HEK293 (cell line): ENCODE results near the gene MRPS27.

Experiments used
- AEBP2 ChIP-seq: fragments of 450-650 bp; formaldehyde crosslinking; IDR thresholded peaks from 2 replicates; pipeline ENCODE4 v1.5.1; 2016; ENCODE audit warnings: missing biosample characterization, missing genetic modification characterization, borderline replicate concordance
- GLI2 ChIP-seq: fragments of 450-650 bp; formaldehyde crosslinking; IDR thresholded peaks from 2 replicates; pipeline ENCODE4; 2017; ENCODE audit warnings: missing biosample characterization, missing genetic modification characterization, low read depth, borderline replicate concordance
- OSR2 ChIP-seq: fragments of 450-650 bp; formaldehyde crosslinking; IDR thresholded peaks from 2 replicates; pipeline ENCODE4 v1.5.1; 2016; ENCODE audit warnings: missing biosample characterization, missing genetic modification characterization
- RBAK ChIP-seq: fragments of 450-650 bp; formaldehyde crosslinking; IDR thresholded peaks from 2 replicates; pipeline ENCODE4 v1.5.1; 2016; ENCODE audit warnings: missing biosample characterization, missing genetic modification characterization
- REST ChIP-seq: fragments of 450-650 bp; formaldehyde crosslinking; IDR thresholded peaks from 2 replicates; pipeline ENCODE4 v1.5.1; 2016; ENCODE audit warnings: missing biosample characterization, missing genetic modification characterization
- SP2 ChIP-seq: fragments of 450-650 bp; formaldehyde crosslinking; IDR thresholded peaks from 2 replicates; pipeline ENCODE4 v1.5.1; 2016; ENCODE audit warnings: missing biosample characterization, missing genetic modification characterization
- WT1 ChIP-seq: fragments of 450-650 bp; formaldehyde crosslinking; IDR thresholded peaks from 2 replicates; pipeline ENCODE4 v1.5.1; 2016; ENCODE audit warnings: missing biosample characterization, missing genetic modification characterization
- YY2 ChIP-seq: fragments of 450-650 bp; formaldehyde crosslinking; IDR thresholded peaks from 2 replicates; pipeline ENCODE4 v1.5.1; 2016; ENCODE audit warnings: missing biosample characterization, missing genetic modification characterization
- ZBTB44 ChIP-seq: fragments of 450-650 bp; IDR thresholded peaks from 2 replicates; pipeline ENCODE4 v1.5.1; 2018; ENCODE audit warnings: missing biosample characterization, mild to moderate bottlenecking, missing genetic modification characterization
- ZBTB49 ChIP-seq: fragments of 450-650 bp; formaldehyde crosslinking; IDR thresholded peaks from 2 replicates; pipeline ENCODE4 v1.5.1; 2016; ENCODE audit warnings: missing biosample characterization, missing genetic modification characterization, low read depth
- ZBTB8A ChIP-seq: fragments of 450-650 bp; formaldehyde crosslinking; IDR thresholded peaks from 2 replicates; pipeline ENCODE4 v1.5.1; 2016; ENCODE audit warnings: missing biosample characterization, missing genetic modification characterization
- ZNF114 ChIP-seq: fragments of 450-650 bp; formaldehyde crosslinking; IDR thresholded peaks from 2 replicates; pipeline ENCODE4 v1.5.0; 2017; ENCODE audit warnings: missing biosample characterization, missing genetic modification characterization
- ZNF19 ChIP-seq: fragments of 450-650 bp; formaldehyde crosslinking; IDR thresholded peaks from 2 replicates; pipeline ENCODE4; 2016; ENCODE audit warnings: missing biosample characterization, missing genetic modification characterization, low read depth
- ZNF335 ChIP-seq: fragments of 450-650 bp; formaldehyde crosslinking; conservative IDR thresholded peaks from 2 replicates; pipeline ENCODE4 v1.5.1; 2016; ENCODE audit warnings: missing biosample characterization, missing genetic modification characterization
- ZNF366 ChIP-seq: fragments of 450-650 bp; formaldehyde crosslinking; conservative IDR thresholded peaks from 2 replicates; pipeline ENCODE4 v1.5.1; 2016; ENCODE audit warnings: missing biosample characterization, missing genetic modification characterization
- ZNF398 ChIP-seq: fragments of 450-650 bp; formaldehyde crosslinking; IDR thresholded peaks from 2 replicates; pipeline ENCODE4 v1.5.1; 2017; ENCODE audit warnings: missing biosample characterization, missing genetic modification characterization
- ZNF48 ChIP-seq: fragments of 450-650 bp; formaldehyde crosslinking; IDR thresholded peaks from 2 replicates; pipeline ENCODE4 v1.5.1; 2016; ENCODE audit warnings: missing biosample characterization, missing genetic modification characterization
- ZNF544 ChIP-seq: fragments of 450-650 bp; formaldehyde crosslinking; IDR thresholded peaks from 2 replicates; pipeline ENCODE4 v1.5.0; 2017; ENCODE audit warnings: missing biosample characterization, missing genetic modification characterization
- ZNF600 ChIP-seq: fragments of 450-650 bp; formaldehyde crosslinking; IDR thresholded peaks from 2 replicates; pipeline ENCODE4 v1.5.1; 2016; ENCODE audit warnings: missing biosample characterization, missing genetic modification characterization
- ZNF610 ChIP-seq: fragments of 450-650 bp; formaldehyde crosslinking; IDR thresholded peaks from 2 replicates; pipeline ENCODE4 v1.5.1; 2016; ENCODE audit warnings: missing biosample characterization, missing genetic modification characterization, borderline replicate concordance
- ZNF768 ChIP-seq: fragments of 450-650 bp; formaldehyde crosslinking; IDR thresholded peaks from 2 replicates; pipeline ENCODE4 v1.5.1; 2018; ENCODE audit warnings: missing biosample characterization, mild to moderate bottlenecking, missing genetic modification characterization
- ZNF843 ChIP-seq: fragments of 450-650 bp; formaldehyde crosslinking; IDR thresholded peaks from 2 replicates; pipeline ENCODE4 v1.5.1; 2016; ENCODE audit warnings: missing biosample characterization, missing genetic modification characterization
- ZSCAN18 ChIP-seq: fragments of 450-650 bp; formaldehyde crosslinking; IDR thresholded peaks from 2 replicates; pipeline ENCODE4 v1.5.1; 2016; ENCODE audit warnings: missing biosample characterization, missing genetic modification characterization
- ZSCAN23 ChIP-seq: fragments of 450-650 bp; formaldehyde crosslinking; IDR thresholded peaks from 2 replicates; pipeline ENCODE4 v1.5.1; 2016; ENCODE audit warnings: missing biosample characterization, missing genetic modification characterization
- ZSCAN4 ChIP-seq: fragments of 450-650 bp; formaldehyde crosslinking; IDR thresholded peaks from 2 replicates; pipeline ENCODE4 v1.5.1; 2017; ENCODE audit warnings: missing biosample characterization, missing genetic modification characterization

The MRPS27 gene

GRCh38 chr5:72307968-72308852, 11.8 kb downstream of the MRPS27 start (continued):
- TF ChIP-seq ZNF768 = no peak; the same call in 1 of the 2 replicates
- TF ChIP-seq OSR2 = peak; percentile 47; the same call in 1 of the 2 replicates
- no peak for TF ChIP-seq YY2 (tag by site-specific recombination)
- TF ChIP-seq ZNF398 = peak; percentile 63
- TF ChIP-seq ZNF114 = no peak
- TF ChIP-seq ZNF48 (tag by site-specific recombination) = no peak
- TF ChIP-seq ZNF610 (tag by site-specific recombination) = peak; percentile 66; the same call in 1 of the 2 replicates
- TF ChIP-seq RBAK (tag by site-specific recombination) = no peak
- TF ChIP-seq ZNF19 (tag by site-specific recombination) = no peak
- peak; percentile 46 for TF ChIP-seq WT1 (tag by site-specific recombination)
- TF ChIP-seq ZBTB49 (tag by site-specific recombination) = no peak
- TF ChIP-seq ZNF600 (tag by site-specific recombination) = peak; percentile 99
- TF ChIP-seq REST = peak; percentile 45; the same call in 1 of the 2 replicates
- TF ChIP-seq ZSCAN4 (tag by site-specific recombination) = no peak; the same call in 1 of the 2 replicates
- TF ChIP-seq ZBTB8A (tag by site-specific recombination) = peak; percentile 87
- TF ChIP-seq ZNF544 (tag by site-specific recombination) = no peak
- TF ChIP-seq ZSCAN18 (tag by site-specific recombination) = no peak
- TF ChIP-seq ZNF335 (tag by site-specific recombination) = peak; percentile 98
- TF ChIP-seq SP2 (tag by site-specific recombination) = peak; percentile 96
- TF ChIP-seq AEBP2 = no peak
- no peak for TF ChIP-seq ZSCAN23 (tag by site-specific recombination)
- TF ChIP-seq ZBTB44 (tag by site-specific recombination) = no peak
- TF ChIP-seq ZNF366 = no peak
- TF ChIP-seq GLI2 = no peak
- TF ChIP-seq ZNF843 (tag by site-specific recombination) = peak; percentile 59; the same call in 1 of the 2 replicates
